OCI-LY1 (cell line): ENCODE measurements around the gene ERBB4.

ENCODE experiments used
- CTCF ChIP-seq: fragments of 200-600 bp; sonication (generic), shearing (Covaris generic); IDR thresholded peaks from 2 replicates; pipeline ENCODE4 v1.5.1; 2017; ENCODE audit warnings: mild to moderate bottlenecking, antibody characterized with exemption, low read length, moderate library complexity, mixed read lengths
- EZH2 ChIP-seq: fragments of 200-600 bp; sonication (generic), shearing (Covaris generic); IDR thresholded peaks from 2 replicates; pipeline ENCODE4 v1.8.0; 2017; ENCODE audit warnings: borderline replicate concordance, mixed run types, mild to moderate bottlenecking, antibody characterized with exemption, low read length, moderate library complexity, mixed read lengths

DNA sequence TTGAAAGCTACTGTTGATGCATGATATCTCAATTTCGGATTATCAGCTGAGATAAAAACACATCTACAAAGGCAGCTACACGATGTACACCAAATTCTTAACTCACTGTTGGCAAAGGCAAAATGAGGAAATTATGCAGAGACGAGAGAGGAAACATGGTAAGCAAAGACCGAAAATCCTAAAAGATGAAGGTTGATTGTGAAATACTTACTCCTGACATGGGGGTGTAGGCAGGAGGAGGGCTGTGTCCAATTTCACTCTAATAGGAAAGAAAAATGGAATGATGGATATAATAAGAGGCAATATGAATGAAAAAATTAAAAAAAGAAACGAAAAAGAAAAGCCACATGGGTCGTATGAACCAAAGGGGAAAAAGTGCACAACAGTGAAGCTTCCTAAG is 1150.9 kb downstream of the ERBB4 start:
- TF ChIP-seq CTCF (no peak), EZH2 (no peak)
